Activated CD4-positive, alpha-beta memory T cell treated with anti-CD3 and anti-CD28 coated beads, Interleukin-2, amount 10 ng/mL, durations not matched to agents 7 days and 5 days (primary cell): ENCODE measurements around the gene ATAD1. TPM values are rescaled to one million over a fixed set of nuclear protein-coding genes. Genes with fewer than 3 reads are reported as not detected.
"Not testable (repeated sequence)": the region's sequence is repeated elsewhere in the genome, so short reads cannot be mapped to it uniquely, and the experiment has no call there.

Experiments used
- CTCF ChIA-PET: fragments of 350-600 bp; sonication (Branson Sonifier 250); formaldehyde crosslinking; loops from one replicate; lab custom pipeline; 2021; ENCODE audit warnings: antibody characterized with exemption, inconsistent platforms; lab: Charles Lee
- POLR2A ChIA-PET: fragments of 350-600 bp; sonication (Branson Sonifier 250); formaldehyde crosslinking; loops from one replicate; lab custom pipeline; 2021; ENCODE audit warnings: antibody characterized with exemption; lab: Charles Lee
- DNase-seq: peaks from one replicate; pipeline ENCODE4 v3.0.0-alpha.2; 2020
- H3K27ac Mint-ChIP-seq: one replicate; pipeline ENCODE4 v1.8.0; 2021; ENCODE audit warnings: mild to moderate bottlenecking, mixed read lengths
- H3K27me3 Mint-ChIP-seq: one replicate; pipeline ENCODE4 v1.8.0; 2021; ENCODE audit warnings: mixed read lengths
- H3K36me3 Mint-ChIP-seq: one replicate; pipeline ENCODE4 v1.8.0; 2021; ENCODE audit warnings: low read depth, mixed read lengths
- H3K4me1 Mint-ChIP-seq: one replicate; pipeline ENCODE4 v1.8.0; 2021; ENCODE audit warnings: mixed read lengths
- H3K4me3 Mint-ChIP-seq: one replicate; pipeline ENCODE4 v1.8.0; 2021; ENCODE audit warnings: mild to moderate bottlenecking, mixed read lengths
- H3K9me3 Mint-ChIP-seq: one replicate; pipeline ENCODE4 v1.8.0; 2021; ENCODE audit warnings: mixed read lengths
- total RNA-seq, 2 experiments: library from RNA; stranded (reverse); gene quantifications; one replicate each; pipeline ENCODE4 v1.2.3, GENCODE V29; 2021

The ATAD1 gene
- total RNA-seq, 2 experiments from 2014 or later, result 38.5 to 42.2 TPM

DNA sequence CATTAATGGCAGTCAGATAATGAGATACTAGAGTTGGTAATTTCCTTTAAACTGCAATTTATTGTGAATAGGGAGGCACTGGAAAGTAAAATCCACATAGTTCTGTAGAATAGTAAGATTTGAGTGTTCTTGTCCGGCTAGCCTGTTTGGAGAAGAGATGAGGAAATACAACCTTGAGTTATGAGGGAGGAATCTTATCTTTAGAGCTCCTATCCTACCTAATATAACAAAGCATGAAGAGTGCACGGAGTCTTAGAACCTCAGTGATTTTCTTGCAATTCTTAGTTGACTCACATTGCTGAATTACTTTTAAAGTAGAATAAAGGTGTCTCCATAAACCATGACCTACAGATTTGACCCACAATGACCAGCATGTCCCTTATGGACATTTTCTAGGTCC lies 73.4 kb downstream of the ATAD1 start:
- no peaks in the 10 kb centered on the region for H3K36me3 Mint-ChIP-seq
- no peaks in the 10 kb centered on the region for H3K4me1 Mint-ChIP-seq
- peaks cover 6% of the 10 kb centered on the region for H3K27me3 Mint-ChIP-seq
- no peak overlapping the region for H3K4me3 Mint-ChIP-seq
- H3K27ac Mint-ChIP-seq, result no peak overlapping the region
- CTCF ChIA-PET, result interaction anchor here (0.6 to 1.5 kb wide), 2 partner anchors 10 to 31 kb away, joined by 4 to 5 read pairs; no protein-coding TSS in a partner anchor
- POLR2A ChIA-PET, result no interaction called here
- H3K9me3 Mint-ChIP-seq, result no peaks in the 10 kb centered on the region
- DNase-seq, result no peak

DNA sequence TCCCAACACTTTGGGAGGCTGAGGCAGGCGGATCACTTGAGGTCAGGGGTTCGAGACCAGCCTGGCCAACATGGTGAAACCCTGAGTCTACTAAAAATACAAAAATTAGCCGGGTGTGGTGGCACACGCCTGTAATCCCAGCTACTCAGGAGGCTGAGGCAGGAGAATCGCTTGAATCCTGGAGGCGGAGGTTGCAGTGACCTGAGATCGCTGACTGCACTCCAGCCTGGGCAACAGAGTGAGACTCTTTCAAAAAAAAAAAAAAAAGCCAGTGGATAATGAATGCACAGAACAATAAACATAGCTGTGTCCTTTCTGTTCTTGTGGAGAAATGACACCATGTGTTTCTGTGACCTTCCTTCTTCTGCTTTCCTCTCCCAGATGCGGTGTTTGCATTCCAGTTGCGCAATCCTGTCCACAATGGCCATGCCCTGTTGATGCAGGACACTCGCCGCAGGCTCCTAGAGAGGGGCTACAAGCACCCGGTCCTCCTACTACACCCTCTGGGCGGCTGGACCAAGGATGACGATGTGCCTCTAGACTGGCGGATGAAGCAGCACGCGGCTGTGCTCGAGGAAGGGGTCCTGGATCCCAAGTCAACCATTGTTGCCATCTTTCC lies 74.9 kb downstream of the ATAD1 start:
- H3K4me1 Mint-ChIP-seq, DNase-seq, H3K4me3 Mint-ChIP-seq, H3K9me3 Mint-ChIP-seq, H3K36me3 Mint-ChIP-seq, H3K27ac Mint-ChIP-seq, H3K27me3 Mint-ChIP-seq, POLR2A ChIA-PET: not testable (repeated sequence)
- CTCF ChIA-PET, result interaction anchor here (1.5 kb wide), 1 partner anchor 9 kb away, joined by 5 read pairs; no protein-coding TSS in a partner anchor

DNA sequence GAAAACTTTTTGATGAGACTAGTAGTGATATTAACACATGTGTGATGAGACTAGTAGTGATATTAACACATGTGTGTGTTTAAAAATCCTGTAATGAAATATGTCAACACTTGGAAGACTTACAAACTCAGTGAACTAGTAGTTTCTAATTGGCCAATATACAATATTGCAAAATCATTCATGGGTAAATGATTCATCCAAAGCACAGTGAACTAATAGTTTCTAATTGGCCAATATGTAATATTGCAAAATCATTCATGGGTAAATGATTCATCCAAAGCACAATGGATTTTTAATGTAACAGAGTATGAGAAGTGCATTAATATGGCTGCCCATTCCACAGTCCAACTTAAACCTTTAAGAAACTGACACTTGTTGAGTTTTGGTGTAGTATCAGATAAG lies 77.8 kb downstream of the ATAD1 start:
- Mint-ChIP-seq H3K4me3 (no peak overlapping the region), H3K4me1 (no peaks in the 10 kb centered on the region), H3K9me3 (no peaks in the 10 kb centered on the region), H3K27me3 (peaks cover 11% of the 10 kb centered on the region), H3K27ac (no peak overlapping the region), H3K36me3 (no peaks in the 10 kb centered on the region)
- no peak for DNase-seq
- ChIA-PET POLR2A (no interaction called here), CTCF (no interaction called here)

DNA sequence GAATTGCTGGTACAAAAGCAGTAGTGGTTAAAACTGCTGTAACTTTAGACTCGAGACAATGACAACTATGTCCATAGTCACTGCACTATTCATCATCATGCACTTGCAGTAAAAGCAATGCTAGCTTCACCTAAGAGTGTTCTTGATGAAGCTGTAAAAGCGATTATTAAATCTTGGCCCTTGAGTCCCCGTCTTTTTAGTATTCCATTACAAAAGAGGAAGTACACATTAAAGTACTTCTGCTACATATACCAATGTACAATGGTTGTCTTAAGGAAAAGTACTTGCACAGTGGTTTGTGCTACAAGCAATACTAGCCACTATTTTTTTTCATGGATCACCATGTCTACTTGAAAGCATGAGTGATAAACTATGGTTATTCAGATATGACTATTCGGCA lies 78.3 kb downstream of the ATAD1 start:
- no peaks in the 10 kb centered on the region for H3K9me3 Mint-ChIP-seq
- peaks cover 14% of the 10 kb centered on the region for H3K27me3 Mint-ChIP-seq
- H3K36me3 Mint-ChIP-seq, result no peaks in the 10 kb centered on the region
- ChIA-PET POLR2A (no interaction called here), CTCF (no interaction called here)
- DNase-seq, result no peak
- no peak overlapping the region for H3K27ac Mint-ChIP-seq
- H3K4me3 Mint-ChIP-seq, result no peak overlapping the region
- H3K4me1 Mint-ChIP-seq, result no peaks in the 10 kb centered on the region

DNA sequence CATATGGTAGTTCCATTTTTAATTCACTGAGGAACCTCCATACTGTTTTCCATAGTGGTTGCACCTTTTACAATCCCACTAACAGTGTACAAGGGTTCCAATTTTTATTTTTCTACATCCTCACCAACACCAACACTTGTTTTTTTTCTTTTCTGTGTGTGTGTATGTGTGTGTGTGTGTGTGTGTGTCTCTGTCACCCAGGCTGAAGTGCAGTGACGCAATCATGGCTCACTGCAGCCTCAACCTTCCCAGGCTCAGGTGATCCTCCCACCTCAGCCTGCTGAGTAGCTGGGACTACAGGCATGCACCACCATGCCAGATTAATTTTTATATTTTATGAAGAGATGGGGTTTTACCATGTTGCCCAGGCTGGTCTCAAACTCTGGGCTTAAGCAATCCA lies 79.8 kb downstream of the ATAD1 start:
- H3K4me1 Mint-ChIP-seq, DNase-seq, H3K27ac Mint-ChIP-seq, CTCF ChIA-PET, H3K36me3 Mint-ChIP-seq, H3K9me3 Mint-ChIP-seq, POLR2A ChIA-PET, H3K4me3 Mint-ChIP-seq: not testable (repeated sequence)
- peaks cover 26% of the 10 kb centered on the region for H3K27me3 Mint-ChIP-seq

DNA sequence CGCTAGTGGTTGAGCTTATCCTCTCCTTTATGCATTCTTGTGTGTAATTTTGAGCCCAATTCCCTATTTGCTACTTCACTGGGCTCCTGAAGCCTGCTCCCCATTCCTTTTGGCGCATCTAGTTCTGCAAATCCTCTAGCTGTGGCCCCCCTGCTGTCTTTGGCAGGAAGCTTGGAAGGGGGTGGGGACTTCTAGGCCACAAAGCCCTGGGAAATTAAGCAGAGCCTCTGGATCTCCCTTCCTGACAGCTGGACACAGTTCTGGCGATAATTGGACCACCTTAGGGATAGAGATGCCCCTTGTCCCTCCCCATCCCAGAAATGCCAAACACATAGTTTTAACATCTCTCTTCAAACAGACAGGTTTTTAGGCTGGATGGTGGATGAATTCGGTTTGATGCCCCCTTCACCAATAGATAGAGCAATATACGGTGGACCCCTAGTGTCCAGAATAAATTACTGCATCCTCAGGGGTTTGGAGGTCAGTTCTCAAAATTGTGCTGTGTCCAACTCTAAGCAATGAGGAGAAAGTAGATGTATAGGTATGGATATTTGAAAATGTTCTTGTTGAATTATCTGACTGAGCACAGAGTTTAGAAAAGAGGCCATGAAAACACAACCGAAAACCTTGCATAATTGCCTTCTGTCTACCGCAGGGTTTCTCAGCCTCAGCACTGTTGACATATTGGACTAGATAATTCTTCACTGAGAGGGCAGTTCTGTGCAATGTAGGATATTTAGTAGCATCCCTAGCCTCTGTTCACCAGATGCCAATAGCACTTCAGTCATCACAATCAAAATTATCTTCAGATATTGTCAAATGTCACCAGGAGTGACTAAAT lies 82.8 kb downstream of the ATAD1 start:
- POLR2A ChIA-PET, result no interaction called here
- no peaks in the 10 kb centered on the region for H3K9me3 Mint-ChIP-seq
- no peak for DNase-seq
- no peak overlapping the region for H3K4me3 Mint-ChIP-seq
- H3K4me1 Mint-ChIP-seq, result no peaks in the 10 kb centered on the region
- no peaks in the 10 kb centered on the region for H3K36me3 Mint-ChIP-seq
- CTCF ChIA-PET, result interaction anchor here (0.6 to 1.9 kb wide), 3 partner anchors 9 to 675 kb away, joined by 3 to 5 read pairs (median 3); no protein-coding TSS in a partner anchor
- peaks cover 30% of the 10 kb centered on the region for H3K27me3 Mint-ChIP-seq
- no peak overlapping the region for H3K27ac Mint-ChIP-seq

DNA sequence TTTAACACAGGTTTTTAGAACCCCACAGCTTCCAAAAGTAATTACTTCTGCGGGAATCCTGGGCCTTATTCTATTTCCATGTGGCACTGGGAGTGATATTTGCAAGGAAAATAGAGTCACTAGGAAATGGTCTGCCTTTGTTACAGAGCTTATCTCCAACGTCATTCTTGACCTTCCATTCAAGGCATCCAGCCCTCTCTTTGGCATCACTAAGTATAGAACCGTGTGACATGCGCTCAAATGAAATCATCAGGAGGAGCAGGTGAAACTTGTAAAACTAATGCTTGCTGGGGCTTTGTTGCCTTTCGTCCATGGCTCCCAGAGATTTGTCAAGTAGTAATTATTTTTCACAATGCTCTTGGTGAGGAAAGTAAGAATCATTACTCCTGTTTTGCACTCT lies 84.9 kb downstream of the ATAD1 start:
- DNase-seq, result no peak
- Mint-ChIP-seq H3K4me3 (no peak overlapping the region), H3K9me3 (no peaks in the 10 kb centered on the region), H3K27me3 (peaks cover 28% of the 10 kb centered on the region), H3K4me1 (no peaks in the 10 kb centered on the region), H3K36me3 (no peaks in the 10 kb centered on the region), H3K27ac (no peak overlapping the region)
- CTCF ChIA-PET, result interaction anchor here (0.7 to 1.3 kb wide), 4 partner anchors 8 to 76 kb away, joined by 3 read pairs; no protein-coding TSS in a partner anchor
- POLR2A ChIA-PET, result no interaction called here

DNA sequence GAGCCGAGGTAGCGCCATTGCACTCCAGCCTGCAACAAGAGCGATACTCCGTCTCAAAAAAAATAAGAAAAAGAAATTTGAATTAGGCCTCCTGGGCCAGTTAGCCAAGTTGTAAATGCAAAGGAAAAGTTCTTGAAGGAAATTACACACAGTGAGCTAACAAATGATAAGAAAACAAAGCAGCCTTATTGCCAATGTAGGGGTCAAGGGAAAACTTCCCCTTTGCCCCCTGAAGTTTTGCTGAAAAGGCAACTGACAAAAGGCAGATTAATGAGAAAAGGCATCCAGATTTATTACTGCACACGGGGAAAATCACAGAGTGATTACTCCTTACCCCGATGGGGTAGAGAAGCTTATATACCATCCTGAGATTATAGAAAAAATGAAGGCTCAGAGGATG lies 88.1 kb downstream of the ATAD1 start:
- no peak for DNase-seq
- H3K4me3 Mint-ChIP-seq, result no peak overlapping the region
- ChIA-PET POLR2A (no interaction called here), CTCF (no interaction called here)
- H3K27ac Mint-ChIP-seq, result no peak overlapping the region
- H3K9me3 Mint-ChIP-seq, result no peaks in the 10 kb centered on the region
- H3K27me3 Mint-ChIP-seq, result peaks cover 26% of the 10 kb centered on the region
- no peaks in the 10 kb centered on the region for H3K4me1 Mint-ChIP-seq
- no peaks in the 10 kb centered on the region for H3K36me3 Mint-ChIP-seq

DNA sequence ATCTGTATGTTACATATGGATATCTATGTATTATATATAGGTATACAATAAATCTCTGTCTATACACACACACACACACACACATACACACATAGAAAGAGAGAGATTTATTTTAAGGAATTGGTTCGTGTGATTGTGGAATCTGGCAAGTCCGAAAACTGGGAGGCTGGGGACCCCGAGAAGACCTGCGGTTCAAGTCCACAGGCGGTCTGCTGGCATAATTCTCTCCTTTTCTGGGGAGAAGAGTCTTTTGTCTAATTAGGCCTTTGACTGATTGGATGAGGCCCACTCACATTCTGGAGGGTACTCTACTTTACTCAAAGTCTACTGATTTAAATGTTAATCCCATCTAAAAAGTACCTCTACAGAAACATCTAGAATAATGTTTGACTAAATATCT lies 93.2 kb downstream of the ATAD1 start:
- Mint-ChIP-seq H3K27me3 (peaks cover 20% of the 10 kb centered on the region), H3K27ac (no peak overlapping the region), H3K9me3 (no peaks in the 10 kb centered on the region), H3K36me3 (no peaks in the 10 kb centered on the region), H3K4me3 (no peak overlapping the region), H3K4me1 (no peaks in the 10 kb centered on the region)
- ChIA-PET POLR2A (no interaction called here), CTCF (interaction anchor here (1.0 kb wide), 1 partner anchor 9 kb away, joined by 3 read pairs; no protein-coding TSS in a partner anchor)
- no peak for DNase-seq

DNA sequence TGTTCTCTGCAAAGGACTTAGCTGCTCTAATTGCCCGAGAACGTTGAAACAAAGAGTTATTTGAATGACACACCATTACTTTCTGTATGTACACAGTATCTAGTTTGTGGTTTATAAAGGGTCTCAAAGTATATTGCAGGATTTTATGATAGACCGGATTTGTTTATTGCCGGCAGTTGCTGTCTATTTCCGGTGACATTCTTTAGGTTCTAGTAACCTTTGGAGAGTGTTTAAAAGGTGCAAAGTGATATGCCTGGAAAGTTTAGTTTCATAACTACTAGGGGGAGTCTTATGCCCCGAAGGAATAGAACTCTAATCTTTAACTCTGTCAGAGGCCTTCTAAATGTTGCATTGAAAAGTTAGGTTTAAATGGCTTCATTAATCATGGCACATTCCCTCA lies 94.5 kb downstream of the ATAD1 start:
- CTCF ChIA-PET, result no interaction called here

DNA sequence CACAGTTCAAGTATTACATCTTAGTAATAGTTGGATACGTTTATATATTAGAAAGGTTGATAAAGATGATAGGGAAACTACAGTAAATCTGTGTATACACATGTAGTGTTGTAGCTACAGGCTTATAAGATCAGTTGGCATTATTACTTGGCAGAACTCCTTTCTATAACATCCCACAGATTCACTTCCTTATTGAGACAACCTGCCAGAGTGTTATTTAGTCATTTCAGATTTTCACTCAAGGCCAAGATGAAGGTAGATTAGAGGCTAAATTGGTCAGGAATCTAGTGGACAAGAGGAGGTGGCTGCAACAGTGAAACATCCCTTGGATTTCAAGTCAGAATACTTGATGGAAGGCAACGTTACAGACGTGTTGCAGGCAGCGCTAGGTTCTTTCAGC lies 95.3 kb downstream of the ATAD1 start:
- H3K27me3 Mint-ChIP-seq, result peaks cover 19% of the 10 kb centered on the region
- H3K9me3 Mint-ChIP-seq, result no peaks in the 10 kb centered on the region
- no peak for DNase-seq
- CTCF ChIA-PET, result interaction anchor here (1.1 kb wide), 1 partner anchor 10 kb away, joined by 3 read pairs; no protein-coding TSS in a partner anchor
- H3K27ac Mint-ChIP-seq, result no peak overlapping the region
- no peaks in the 10 kb centered on the region for H3K4me1 Mint-ChIP-seq
- POLR2A ChIA-PET, result interaction anchor here (0.7 kb wide), 1 partner anchor 40 kb away, joined by 3 read pairs; no protein-coding TSS in a partner anchor
- no peak overlapping the region for H3K4me3 Mint-ChIP-seq
- H3K36me3 Mint-ChIP-seq, result no peaks in the 10 kb centered on the region

More for the DNA sequence above, 94.5 kb downstream of the ATAD1 start:
- Mint-ChIP-seq H3K4me1 (no peaks in the 10 kb centered on the region), H3K27ac (no peak overlapping the region), H3K4me3 (no peak overlapping the region), H3K9me3 (no peaks in the 10 kb centered on the region), H3K27me3 (peaks cover 20% of the 10 kb centered on the region), H3K36me3 (no peaks in the 10 kb centered on the region)
- DNase-seq, result no peak
- POLR2A ChIA-PET, result no interaction called here

DNA sequence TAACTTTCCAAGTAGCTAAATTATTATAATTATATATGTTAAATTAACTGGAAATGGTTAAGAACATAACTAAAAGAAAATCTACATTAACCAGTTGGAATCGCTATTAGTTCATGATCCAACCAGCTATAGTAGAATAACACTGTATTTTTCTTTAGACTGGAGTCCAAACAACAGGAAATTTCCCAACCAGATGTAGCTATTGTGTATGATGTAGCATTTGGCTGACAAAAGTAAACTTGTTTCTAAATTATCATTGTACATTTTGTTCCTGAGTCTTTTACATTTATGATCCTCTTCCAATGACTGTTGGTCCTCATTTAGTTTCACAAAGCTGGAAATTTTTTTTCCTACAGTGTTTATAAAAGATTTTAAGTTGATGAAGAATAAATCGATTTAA lies 96.2 kb downstream of the ATAD1 start:
- ChIA-PET POLR2A (no interaction called here), CTCF (interaction anchor here (1.1 kb wide), 1 partner anchor 11 kb away, joined by 3 read pairs; no protein-coding TSS in a partner anchor)
- Mint-ChIP-seq H3K9me3 (no peaks in the 10 kb centered on the region), H3K27ac (no peak overlapping the region), H3K4me1 (no peaks in the 10 kb centered on the region), H3K36me3 (no peaks in the 10 kb centered on the region), H3K27me3 (peaks cover 15% of the 10 kb centered on the region), H3K4me3 (no peak overlapping the region)
- DNase-seq, result no peak

DNA sequence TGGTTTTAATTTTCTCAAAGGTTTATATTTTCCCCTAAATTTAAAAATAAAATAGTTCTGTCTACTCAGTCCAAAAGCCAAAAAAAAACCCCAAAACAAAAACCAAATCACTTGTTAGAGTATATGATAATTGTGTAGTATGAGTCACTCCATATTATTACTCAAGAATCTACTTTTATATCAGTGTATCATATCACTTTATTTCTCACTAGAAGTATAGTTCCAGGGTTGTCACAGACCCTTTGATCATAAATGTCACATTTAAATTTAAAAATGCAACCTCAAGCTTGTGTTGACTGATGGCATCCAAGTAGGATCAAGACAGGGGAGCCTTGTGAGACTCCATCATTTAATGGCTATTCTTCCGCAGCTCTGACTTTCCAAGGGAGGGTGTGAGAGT lies 97.4 kb downstream of the ATAD1 start:
- Mint-ChIP-seq H3K27ac (no peak overlapping the region), H3K4me3 (no peak overlapping the region), H3K36me3 (no peaks in the 10 kb centered on the region), H3K27me3 (peaks cover 15% of the 10 kb centered on the region), H3K4me1 (peaks cover 8% of the 10 kb centered on the region), H3K9me3 (no peaks in the 10 kb centered on the region)
- CTCF ChIA-PET, result no interaction called here
- POLR2A ChIA-PET, result no interaction called here
- DNase-seq, result no peak
